H1 (cell line): ENCODE data around the gene ECI1. TPM values are rescaled to one million over a fixed set of nuclear protein-coding genes. Genes with fewer than 3 reads are reported as not detected.

Experiments used
- CTCF ChIA-PET: fragments of 300-600 bp; sonication (Branson Sonifier 250); formaldehyde crosslinking; loops from one replicate; lab custom pipeline; 2021; ENCODE audit not compliant: partially characterized antibody; lab: Charles Lee
- POLR2A ChIA-PET: fragments of 300-600 bp; sonication (Branson Sonifier 250); formaldehyde crosslinking; loops from one replicate; lab custom pipeline; 2021; ENCODE audit warnings: inconsistent platforms; ENCODE audit not compliant: partially characterized antibody; lab: Charles Lee
- DNase-seq, 2 experiments: peaks; one replicate each; pipeline versions ENCODE4 v3.0.0 to v3.0.0-alpha.2; 2010 to 2022; ENCODE audit warnings: low spot score in 2 of 2, low read depth in 1 of 2, mixed read lengths in 1 of 2
- FAIRE-seq: peaks from 2 replicates; lab custom pipeline; 2011; peaks lifted over from hg19 to GRCh38; lab: Jason Lieb, UNC
- H2AFZ ChIP-seq: 2 replicates; pipeline ENCODE4 v1.8.1; 2012; ENCODE audit warnings: low read length, inconsistent platforms
- H2AK5ac ChIP-seq: 2 replicates; pipeline ENCODE4 v1.6.1; 2013; ENCODE audit warnings: low read depth, low read length
- H2BK120ac ChIP-seq: replicated peaks from 2 replicates; pipeline ENCODE3; 2013; ENCODE audit warnings: low read depth, low read length, inconsistent platforms
- H2BK12ac ChIP-seq: 2 replicates; pipeline ENCODE4 v1.6.1; 2013; ENCODE audit warnings: low read depth, low read length
- H2BK15ac ChIP-seq: 2 replicates; pipeline ENCODE4 v1.6.1; 2013; ENCODE audit warnings: low read length
- H2BK20ac ChIP-seq: 2 replicates; pipeline ENCODE4 v1.6.1; 2013; ENCODE audit warnings: low read length
- H2BK5ac ChIP-seq: 2 replicates; pipeline ENCODE4 v1.6.1; 2013; ENCODE audit warnings: low read depth, low read length
- H3K14ac ChIP-seq: 2 replicates; pipeline ENCODE4 v1.6.1; 2013; ENCODE audit warnings: inconsistent platforms; ENCODE audit not compliant: insufficient read length
- H3K18ac ChIP-seq: 2 replicates; pipeline ENCODE4 v1.6.1; 2013; ENCODE audit warnings: low read length; ENCODE audit errors: extremely low read depth
- H3K23ac ChIP-seq: 2 replicates; pipeline ENCODE4 v1.6.1; 2013; ENCODE audit warnings: inconsistent platforms; ENCODE audit not compliant: insufficient read length
- H3K23me2 ChIP-seq: 2 replicates; pipeline ENCODE4 v1.6.1; 2013; ENCODE audit warnings: low read depth, low read length
- H3K27ac ChIP-seq: 2 replicates; pipeline ENCODE4 v1.6.1; 2011; ENCODE audit warnings: low read depth, low read length, inconsistent platforms
- H3K27me3 ChIP-seq, 4 experiments: replicated peaks in 1 of 4; 1 replicate in 1 of 4; 2 replicates in 3 of 4; pipeline versions ENCODE4 v1.6.1 to v1.8.1; 2011 to 2013; ENCODE audit warnings: low read length in 3 of 4, mild to moderate bottlenecking in 3 of 4, inconsistent platforms in 2 of 4, mixed read lengths in 2 of 4, moderate library complexity in 1 of 4; ENCODE audit not compliant: control insufficient read depth in 3 of 4, insufficient read depth in 3 of 4; ENCODE audit errors: extremely low read depth in 1 of 4
- H3K36me3 ChIP-seq, 4 experiments: 2 replicates each; pipeline versions ENCODE4 v1.6.1 to v1.8.1; 2011 to 2013; ENCODE audit warnings: mild to moderate bottlenecking in 4 of 4, low read length in 3 of 4, moderate library complexity in 2 of 4, control low read depth in 1 of 4, inconsistent platforms in 1 of 4; ENCODE audit not compliant: insufficient read depth in 4 of 4, control insufficient read depth in 2 of 4
- H3K4ac ChIP-seq: replicated peaks from 2 replicates; pipeline ENCODE3; 2013; ENCODE audit warnings: low read length, low read depth, mixed read lengths, inconsistent platforms; ENCODE audit not compliant: insufficient read length
- H3K4me1 ChIP-seq, 4 experiments: replicated peaks in 1 of 4; 1 replicate in 1 of 4; 2 replicates in 3 of 4; pipeline versions ENCODE4 v1.6.1 to v1.8.1; 2011 to 2013; ENCODE audit warnings: low read length in 3 of 4, inconsistent platforms in 2 of 4, mixed read lengths in 1 of 4; ENCODE audit not compliant: insufficient read depth in 4 of 4, control insufficient read depth in 3 of 4
- H3K4me2 ChIP-seq, 2 experiments: 2 replicates each; pipeline versions ENCODE4 v1.6.1 to v1.8.1; 2011 to 2013; ENCODE audit warnings: low read depth in 2 of 2, low read length in 2 of 2, control low read depth in 1 of 2, inconsistent platforms in 1 of 2, mild to moderate bottlenecking in 1 of 2; ENCODE audit not compliant: insufficient read depth in 1 of 2
- H3K4me3 ChIP-seq, 4 experiments: fragments of 200-600, 300-600 bp in 1 of 4; sonication (generic), shearing (Covaris generic), sonication (Bioruptor Twin) in 1 of 4; 2 replicates each; pipeline versions ENCODE4 v1.5.1 to v1.8.1; 2011 to 2016; ENCODE audit warnings: low read length in 4 of 4, low read depth in 3 of 4, control low read depth in 2 of 4, inconsistent platforms in 2 of 4, mild to moderate bottlenecking in 2 of 4, mixed read lengths in 1 of 4, moderate library complexity in 1 of 4; ENCODE audit not compliant: insufficient read depth in 2 of 4; ENCODE audit errors: extremely low read depth in 1 of 4
- H3K56ac ChIP-seq: replicated peaks from 2 replicates; pipeline ENCODE3; 2013; ENCODE audit warnings: low read depth, mild to moderate bottlenecking, mixed read lengths, low read length, inconsistent platforms; ENCODE audit not compliant: insufficient read length
- H3K79me1 ChIP-seq: 2 replicates; pipeline ENCODE4 v1.6.1; 2013; ENCODE audit warnings: low read depth, low read length, control low read depth
- H3K79me2 ChIP-seq, 2 experiments: 2 replicates each; pipeline versions ENCODE4 v1.6.1 to v1.8.1; 2012 to 2013; ENCODE audit warnings: low read length in 2 of 2, mild to moderate bottlenecking in 2 of 2, inconsistent platforms in 1 of 2; ENCODE audit not compliant: insufficient read depth in 2 of 2, control insufficient read depth in 1 of 2
- H3K9ac ChIP-seq, 4 experiments: replicated peaks in 1 of 4; 1 replicate in 1 of 4; 2 replicates in 3 of 4; pipeline versions ENCODE4 v1.6.1 to v1.8.1; 2011 to 2013; ENCODE audit warnings: low read depth in 3 of 4, low read length in 3 of 4, control low read depth in 2 of 4, mild to moderate bottlenecking in 2 of 4, moderate library complexity in 2 of 4, inconsistent platforms in 1 of 4; ENCODE audit errors: extremely low read depth in 1 of 4
- H3K9me3 ChIP-seq, 2 experiments: 2 replicates each; pipeline versions ENCODE4 v1.6.1 to v1.8.1; 2012 to 2013; ENCODE audit warnings: mild to moderate bottlenecking in 2 of 2, moderate library complexity in 2 of 2, control low read depth in 1 of 2, inconsistent platforms in 1 of 2, low read depth in 1 of 2, low read length in 1 of 2, mixed read lengths in 1 of 2; ENCODE audit not compliant: insufficient read depth in 2 of 2
- H4K20me1 ChIP-seq, 2 experiments: replicated peaks in 1 of 2; 2 replicates each; pipeline versions ENCODE3 to v1.8.1; 2011 to 2013; ENCODE audit warnings: inconsistent platforms in 2 of 2, low read length in 2 of 2, mild to moderate bottlenecking in 1 of 2; ENCODE audit not compliant: insufficient read depth in 2 of 2, control insufficient read depth in 1 of 2
- H4K5ac ChIP-seq: 2 replicates; pipeline ENCODE4 v1.6.1; 2013; ENCODE audit warnings: low read length, low read depth, mixed read lengths, inconsistent platforms; ENCODE audit not compliant: insufficient read length
- H4K8ac ChIP-seq: 2 replicates; pipeline ENCODE4 v1.8.0; 2013; ENCODE audit warnings: mild to moderate bottlenecking, moderate library complexity, low read length, inconsistent platforms; ENCODE audit not compliant: insufficient read depth; ENCODE audit errors: extremely low read depth
- H4K91ac ChIP-seq: replicated peaks from 2 replicates; pipeline ENCODE3; 2013; ENCODE audit warnings: low read length, mixed read lengths, inconsistent platforms; ENCODE audit not compliant: insufficient read length
- CBX5 ChIP-seq: fragments of 300-800, 300-1000 bp; sonication (generic); IDR thresholded peaks from 2 replicates; pipeline ENCODE4 v1.7.1; 2016; ENCODE audit warnings: antibody characterized with exemption, low read length, low read depth
- EGR1 ChIP-seq: IDR thresholded peaks from 2 replicates; pipeline ENCODE4 v1.6.1; 2011; ENCODE audit warnings: low read depth, low read length, borderline replicate concordance
- GABPA ChIP-seq: IDR thresholded peaks from 2 replicates; pipeline ENCODE4 v1.6.1; 2011; ENCODE audit warnings: mild to moderate bottlenecking, low read length, moderate library complexity, borderline replicate concordance; ENCODE audit not compliant: insufficient read depth
- HDAC6 ChIP-seq: IDR thresholded peaks from one replicate; pipeline ENCODE4 v1.7.1; 2012; ENCODE audit warnings: low read depth, mild to moderate bottlenecking, inconsistent platforms, low read length, moderate library complexity
- JUND ChIP-seq: IDR thresholded peaks from 2 replicates; pipeline ENCODE4 v1.6.1; 2011; ENCODE audit warnings: mild to moderate bottlenecking, improper control_type of control experiment, low read length
- NRF1 ChIP-seq: IDR thresholded peaks from 2 replicates; pipeline ENCODE4 v1.6.1; 2011; ENCODE audit warnings: mild to moderate bottlenecking, low read depth, low read length, improper control_type of control experiment
- RFX5 ChIP-seq: IDR thresholded peaks from 2 replicates; pipeline ENCODE4 v1.6.1; 2011; ENCODE audit warnings: low read depth, low read length, improper control_type of control experiment, borderline replicate concordance
- SP4 ChIP-seq: IDR thresholded peaks from 2 replicates; pipeline ENCODE4 v1.6.1; 2012; ENCODE audit warnings: low read length, inconsistent platforms
- WGBS, 2 experiments: shearing (Covaris generic) in 1 of 2; methylation state at CpG; one replicate each; pipeline versions ENCODE4 v1.1.6 to v1.1.7; 2013 to 2015; ENCODE audit warnings: low lambda C conversion rate in 2 of 2, mixed read lengths in 2 of 2, inconsistent platforms in 1 of 2, low coverage in 1 of 2, missing lambda C conversion rate in 1 of 2; ENCODE audit not compliant: insufficient replicate concordance in 2 of 2, insufficient coverage in 1 of 2, insufficient read length in 1 of 2; ENCODE audit errors: extremely low coverage in 1 of 2, missing lambda C conversion rate in 1 of 2; 5-methylcytosine and 5-hydroxymethylcytosine counted together
- polyA plus RNA-seq, 7 experiments: library from polyadenylated mRNA; depleted of rRNA in 3 of 7; stranded (reverse) in 5 of 7; unstranded in 2 of 7; fragments of >200 nt in 5 of 7; fragments of 200-250 nt in 2 of 7; gene quantifications; 1 replicate in 5 of 7; 2 replicates in 1 of 7; 4 replicates in 1 of 7; pipeline versions ENCODE4 v1.2.1 to v1.2.3, GENCODE V29; 2011 to 2013; ENCODE audit warnings: missing spikeins in 2 of 7, mixed read lengths in 2 of 7
- total RNA-seq: library from RNA; stranded (reverse); fragmentation: NEBNext Ultra II Directional; extraction: Animal tissue kit (Norgen Biotek cat#: 25700); gene quantifications from 2 replicates; pipeline ENCODE4 v1.2.1, GENCODE V29; 2021
- TF ChIP-seq, protein P1 (sequence below), 3 experiments: IDR thresholded peaks; 1 replicate in 2 of 3; 2 replicates in 1 of 3; pipeline versions ENCODE4 v1.5.1 to v1.6.1; 2011; ENCODE audit warnings: low read length in 3 of 3, mild to moderate bottlenecking in 3 of 3, inconsistent platforms in 2 of 3, low read depth in 1 of 3, moderate library complexity in 1 of 3; ENCODE audit not compliant: insufficient read depth in 1 of 3; ENCODE audit errors: control extremely low read depth in 1 of 3
- TF ChIP-seq, protein P2 (sequence below): IDR thresholded peaks from 2 replicates; pipeline ENCODE4 v1.6.1; 2012; ENCODE audit warnings: low read length, inconsistent platforms

The ECI1 gene
- total and polyA plus RNA-seq, 2 of the 8 experiments (the other 6 are each of a cell fraction or from before 2014, with no cell fraction given): 79.5 to 151 TPM

DNA sequence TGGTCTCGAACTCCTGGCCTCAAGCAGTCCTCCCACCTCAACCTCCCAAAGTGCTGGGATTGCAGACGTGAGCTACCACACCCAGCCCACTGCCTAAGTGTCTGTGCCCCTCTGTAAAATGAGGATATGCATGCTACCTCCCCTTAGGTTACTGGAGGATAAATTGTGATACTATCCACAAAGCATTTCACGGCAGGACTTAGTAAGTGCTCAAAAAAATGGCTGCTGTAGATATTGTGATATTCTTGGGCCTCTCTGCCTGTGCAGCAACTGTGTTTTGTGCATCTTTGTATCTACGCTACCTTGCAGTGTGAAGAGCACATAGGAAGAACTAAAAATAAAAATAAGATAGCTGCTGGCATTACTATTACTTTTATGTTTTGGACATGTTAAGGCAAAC lies 53.1 kb downstream of the ECI1 start:
- DNase-seq (no peak), FAIRE-seq (no peak)
- Histone ChIP-seq H2AK5ac (no peak overlapping the region), H3K4me3 (no peak overlapping the region), H3K23me2 (peaks cover 8% of the 10 kb centered on the region; the same call in 1 of the 2 replicates), H3K18ac (no peak overlapping the region), H2AFZ (no peak overlapping the region), H3K27ac (no peak overlapping the region), H3K23ac (no peak overlapping the region), H3K9ac (no peak overlapping the region), H3K79me2 (no peaks in the 10 kb centered on the region), H3K27me3 (peaks cover 4 to 34% (median 24%) of the 10 kb centered on the region in 4 experiments), H4K20me1 (peaks cover 4 to 14% of the 10 kb centered on the region in 2 experiments), H3K4me1 (peaks cover 0 to 10% (median 3%) of the 10 kb centered on the region in 4 experiments; a peak in 4 of 7 replicates), H3K4ac (no peak overlapping the region), H4K91ac (no peak overlapping the region), H3K4me2 (no peak overlapping the region), H2BK12ac (no peak overlapping the region), H3K36me3 (no peaks in the 10 kb centered on the region), H4K5ac (no peak overlapping the region), H4K8ac (no peak overlapping the region), H3K79me1 (no peaks in the 10 kb centered on the region), H2BK120ac (no peak overlapping the region), H3K56ac (no peak overlapping the region), H3K9me3 (no peaks in the 10 kb centered on the region), H2BK15ac (no peak overlapping the region), H2BK5ac (no peak overlapping the region), H3K14ac (no peak overlapping the region), H2BK20ac (no peak overlapping the region)
- 80% methylated on average over 4 of the region's 4 CpGs; no CpG with 5 or more reads in 1 of the 2 experiments for WGBS, 2 experiments
- CTCF ChIA-PET: interaction anchor here (0.9 to 2.0 kb wide), 3 partner anchors 10 to 38 kb away, joined by 3 to 6 read pairs (median 6); partner anchors contain the start of gene DNASE1L2
- POLR2A ChIA-PET: interaction anchor here (0.5 to 6.9 kb wide), 11 partner anchors 8 to 323 kb away, joined by 3 to 63 read pairs (median 6); partner anchors contain the start of genes BRICD5, DNASE1L2, ECI1 and MLST8
- TF ChIP-seq NRF1 (no peak), HDAC6 (no peak), RFX5 (no peak), GABPA (no peak), JUND (no peak), CBX5 (no peak), SP4 (no peak), EGR1 (no peak)
- TF ChIP-seq, protein P1, sequence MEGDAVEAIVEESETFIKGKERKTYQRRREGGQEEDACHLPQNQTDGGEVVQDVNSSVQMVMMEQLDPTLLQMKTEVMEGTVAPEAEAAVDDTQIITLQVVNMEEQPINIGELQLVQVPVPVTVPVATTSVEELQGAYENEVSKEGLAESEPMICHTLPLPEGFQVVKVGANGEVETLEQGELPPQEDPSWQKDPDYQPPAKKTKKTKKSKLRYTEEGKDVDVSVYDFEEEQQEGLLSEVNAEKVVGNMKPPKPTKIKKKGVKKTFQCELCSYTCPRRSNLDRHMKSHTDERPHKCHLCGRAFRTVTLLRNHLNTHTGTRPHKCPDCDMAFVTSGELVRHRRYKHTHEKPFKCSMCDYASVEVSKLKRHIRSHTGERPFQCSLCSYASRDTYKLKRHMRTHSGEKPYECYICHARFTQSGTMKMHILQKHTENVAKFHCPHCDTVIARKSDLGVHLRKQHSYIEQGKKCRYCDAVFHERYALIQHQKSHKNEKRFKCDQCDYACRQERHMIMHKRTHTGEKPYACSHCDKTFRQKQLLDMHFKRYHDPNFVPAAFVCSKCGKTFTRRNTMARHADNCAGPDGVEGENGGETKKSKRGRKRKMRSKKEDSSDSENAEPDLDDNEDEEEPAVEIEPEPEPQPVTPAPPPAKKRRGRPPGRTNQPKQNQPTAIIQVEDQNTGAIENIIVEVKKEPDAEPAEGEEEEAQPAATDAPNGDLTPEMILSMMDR (IDR thresholded peaks at IDR 0.05; ENCODE audit: control extremely low read depth in 1 of 3, insufficient read depth in 1 of 3, low read depth in 1 of 3, low read length in 3 of 3): no peak
- TF ChIP-seq, protein P2, sequence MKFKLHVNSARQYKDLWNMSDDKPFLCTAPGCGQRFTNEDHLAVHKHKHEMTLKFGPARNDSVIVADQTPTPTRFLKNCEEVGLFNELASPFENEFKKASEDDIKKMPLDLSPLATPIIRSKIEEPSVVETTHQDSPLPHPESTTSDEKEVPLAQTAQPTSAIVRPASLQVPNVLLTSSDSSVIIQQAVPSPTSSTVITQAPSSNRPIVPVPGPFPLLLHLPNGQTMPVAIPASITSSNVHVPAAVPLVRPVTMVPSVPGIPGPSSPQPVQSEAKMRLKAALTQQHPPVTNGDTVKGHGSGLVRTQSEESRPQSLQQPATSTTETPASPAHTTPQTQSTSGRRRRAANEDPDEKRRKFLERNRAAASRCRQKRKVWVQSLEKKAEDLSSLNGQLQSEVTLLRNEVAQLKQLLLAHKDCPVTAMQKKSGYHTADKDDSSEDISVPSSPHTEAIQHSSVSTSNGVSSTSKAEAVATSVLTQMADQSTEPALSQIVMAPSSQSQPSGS: no peak
